Mesenchymal stem cell (in vitro differentiated cells and primary cell): ENCODE measurements around the gene LIN54.

Experiments used
- DNase-seq: peaks from one replicate; pipeline ENCODE4 v3.0.0-alpha.2; 2013
- H2AFZ ChIP-seq: one replicate; pipeline ENCODE4 v1.6.1; 2013; ENCODE audit warnings: low read depth, mild to moderate bottlenecking, control low read depth, inconsistent platforms, low read length, moderate library complexity
- H2AK5ac ChIP-seq: 2 replicates; pipeline ENCODE4 v1.6.1; 2013; ENCODE audit warnings: low read length, moderate library complexity, mild to moderate bottlenecking, inconsistent platforms; ENCODE audit not compliant: severe bottlenecking
- H2BK120ac ChIP-seq: one replicate; pipeline ENCODE4 v1.6.1; 2013; ENCODE audit warnings: low read depth, mild to moderate bottlenecking, inconsistent platforms, low read length, moderate library complexity
- H2BK12ac ChIP-seq, 2 experiments: one replicate each; pipeline ENCODE4 v1.6.1; 2013; ENCODE audit warnings: inconsistent platforms in 2 of 2, low read length in 2 of 2, mild to moderate bottlenecking in 2 of 2, moderate library complexity in 2 of 2, control low read depth in 1 of 2
- H2BK15ac ChIP-seq: one replicate; pipeline ENCODE4 v1.6.1; 2013; ENCODE audit warnings: mild to moderate bottlenecking, low read depth, inconsistent platforms; ENCODE audit not compliant: poor library complexity, severe bottlenecking
- H2BK5ac ChIP-seq: 2 replicates; pipeline ENCODE4 v1.6.1; 2013; ENCODE audit warnings: low read depth, mild to moderate bottlenecking, low read length, control low read depth, inconsistent platforms; ENCODE audit not compliant: poor library complexity, severe bottlenecking
- H3K14ac ChIP-seq, 2 experiments: one replicate each; pipeline ENCODE4 v1.6.1; 2013; ENCODE audit warnings: inconsistent platforms in 2 of 2, low read length in 2 of 2, control low read depth in 1 of 2, mild to moderate bottlenecking in 1 of 2, moderate library complexity in 1 of 2
- H3K18ac ChIP-seq, 2 experiments: one replicate each; pipeline ENCODE4 v1.6.1; 2013; ENCODE audit warnings: inconsistent platforms in 2 of 2, low read length in 2 of 2, control low read depth in 1 of 2, low read depth in 1 of 2, mild to moderate bottlenecking in 1 of 2
- H3K23ac ChIP-seq, 2 experiments: one replicate each; pipeline ENCODE4 v1.6.1; 2013; ENCODE audit warnings: inconsistent platforms in 2 of 2, low read length in 2 of 2, mild to moderate bottlenecking in 2 of 2, moderate library complexity in 2 of 2, control low read depth in 1 of 2
- H3K27ac ChIP-seq: 2 replicates; pipeline ENCODE4 v1.5.1; 2013; ENCODE audit warnings: mild to moderate bottlenecking, moderate library complexity, low read length, control low read depth, inconsistent platforms; ENCODE audit not compliant: poor library complexity, severe bottlenecking
- H3K27me3 ChIP-seq, 2 experiments: 2 replicates each; pipeline versions ENCODE4 v1.6.1 to v1.7.0; 2013; ENCODE audit warnings: low read length in 2 of 2, mild to moderate bottlenecking in 2 of 2, moderate library complexity in 2 of 2, control low read depth in 1 of 2, inconsistent platforms in 1 of 2; ENCODE audit not compliant: control insufficient read depth in 1 of 2, insufficient read depth in 1 of 2
- H3K36me3 ChIP-seq, 2 experiments: 2 replicates each; pipeline versions ENCODE4 v1.6.1 to v1.7.0; 2013; ENCODE audit warnings: low read length in 2 of 2, control low read depth in 1 of 2, inconsistent platforms in 1 of 2, low read depth in 1 of 2, mild to moderate bottlenecking in 1 of 2; ENCODE audit not compliant: insufficient read depth in 2 of 2, control insufficient read depth in 1 of 2
- H3K4ac ChIP-seq, 2 experiments: one replicate each; pipeline ENCODE4 v1.6.1; 2013; ENCODE audit warnings: inconsistent platforms in 2 of 2, low read length in 2 of 2, mild to moderate bottlenecking in 2 of 2, moderate library complexity in 2 of 2, control low read depth in 1 of 2, low read depth in 1 of 2
- H3K4me1 ChIP-seq: 2 replicates; pipeline ENCODE4 v1.6.1; 2013; ENCODE audit warnings: low read depth, low read length, control low read depth; ENCODE audit not compliant: control insufficient read depth, insufficient read depth
- H3K4me2 ChIP-seq: 2 replicates; pipeline ENCODE4 v1.6.1; 2013; ENCODE audit warnings: low read length, mild to moderate bottlenecking, inconsistent platforms; ENCODE audit not compliant: poor library complexity, severe bottlenecking
- H3K4me3 ChIP-seq, 2 experiments: 2 replicates each; pipeline versions ENCODE4 v1.5.1 to v1.7.0; 2013; ENCODE audit warnings: low read length in 2 of 2, mild to moderate bottlenecking in 2 of 2, control low read depth in 1 of 2, low read depth in 1 of 2; ENCODE audit not compliant: insufficient read depth in 1 of 2
- H3K79me1 ChIP-seq: replicated peaks from 2 replicates; pipeline ENCODE4 v1.6.1; 2013; ENCODE audit warnings: mild to moderate bottlenecking, control low read depth, low read length, inconsistent platforms; ENCODE audit not compliant: poor library complexity, severe bottlenecking
- H3K9ac ChIP-seq: 2 replicates; pipeline ENCODE4 v1.7.0; 2013; ENCODE audit warnings: mild to moderate bottlenecking, low read length, moderate library complexity
- H3K9me3 ChIP-seq: 2 replicates; pipeline ENCODE4 v1.7.0; 2013; ENCODE audit warnings: mild to moderate bottlenecking, low read length; ENCODE audit not compliant: control insufficient read depth
- H4K8ac ChIP-seq: one replicate; pipeline ENCODE4 v1.6.1; 2013; ENCODE audit warnings: inconsistent platforms, mild to moderate bottlenecking, low read length, moderate library complexity
- H4K91ac ChIP-seq: one replicate; pipeline ENCODE4 v1.6.1; 2013; ENCODE audit warnings: mild to moderate bottlenecking, low read length, inconsistent platforms
- WGBS: methylation state at CpG from one replicate; pipeline ENCODE4 v1.1.7; 2013; ENCODE audit warnings: mixed read lengths; 5-methylcytosine and 5-hydroxymethylcytosine counted together

Gene LIN54

GRCh38 chr4:82965763-82966162, 44.9 kb downstream of the LIN54 start:
- no peak overlapping the region for H2BK5ac ChIP-seq
- no peaks in the 10 kb centered on the region for H3K27me3 ChIP-seq
- H4K8ac ChIP-seq, result no peak overlapping the region
- peaks cover 6% of the 10 kb centered on the region for H3K79me1 ChIP-seq
- H2AK5ac ChIP-seq, result no peak overlapping the region
- no peak for DNase-seq
- H4K91ac ChIP-seq, result no peak overlapping the region
- H2AFZ ChIP-seq, result no peak overlapping the region
- no peak overlapping the region for H2BK120ac ChIP-seq
- H3K4ac ChIP-seq, result no peak overlapping the region
- H2BK15ac ChIP-seq, result no peak overlapping the region
- H3K4me2 ChIP-seq, result no peak overlapping the region
- no peaks in the 10 kb centered on the region for H3K9me3 ChIP-seq
- no peak overlapping the region for H3K23ac ChIP-seq
- peaks cover 0 to 52% of the 10 kb centered on the region in 2 experiments for H3K36me3 ChIP-seq
- H3K4me1 ChIP-seq, result no peaks in the 10 kb centered on the region
- H3K18ac ChIP-seq, result no peak overlapping the region
- no peak overlapping the region for H2BK12ac ChIP-seq
- no peak overlapping the region for H3K14ac ChIP-seq
- H3K9ac ChIP-seq, result no peak overlapping the region
- H3K4me3 ChIP-seq, result no peak overlapping the region
- 98% methylated on average over 2 of the region's 2 CpGs for WGBS
- H3K27ac ChIP-seq, result no peak overlapping the region

GRCh38 chr4:82957045-82957444, 53.6 kb downstream of the LIN54 start:
- 91% methylated on average over 1 of the region's 1 CpG for WGBS
- Histone ChIP-seq H2BK15ac (no peak overlapping the region), H3K23ac (no peak overlapping the region), H4K8ac (no peak overlapping the region), H3K4me2 (no peak overlapping the region), H2BK5ac (no peak overlapping the region), H3K27ac (no peak overlapping the region), H3K14ac (no peak overlapping the region), H2BK120ac (no peak overlapping the region), H3K4ac (no peak overlapping the region), H2AFZ (no peak overlapping the region), H3K4me1 (no peaks in the 10 kb centered on the region), H4K91ac (no peak overlapping the region), H3K9ac (no peak overlapping the region), H2AK5ac (no peak overlapping the region), H3K27me3 (no peaks in the 10 kb centered on the region), H3K79me1 (peaks cover 8% of the 10 kb centered on the region), H3K9me3 (no peaks in the 10 kb centered on the region), H3K4me3 (no peak overlapping the region), H3K36me3 (peaks cover 7 to 24% of the 10 kb centered on the region in 2 experiments), H3K18ac (no peak overlapping the region), H2BK12ac (no peak overlapping the region)
- DNase-seq, result no peak

DNA sequence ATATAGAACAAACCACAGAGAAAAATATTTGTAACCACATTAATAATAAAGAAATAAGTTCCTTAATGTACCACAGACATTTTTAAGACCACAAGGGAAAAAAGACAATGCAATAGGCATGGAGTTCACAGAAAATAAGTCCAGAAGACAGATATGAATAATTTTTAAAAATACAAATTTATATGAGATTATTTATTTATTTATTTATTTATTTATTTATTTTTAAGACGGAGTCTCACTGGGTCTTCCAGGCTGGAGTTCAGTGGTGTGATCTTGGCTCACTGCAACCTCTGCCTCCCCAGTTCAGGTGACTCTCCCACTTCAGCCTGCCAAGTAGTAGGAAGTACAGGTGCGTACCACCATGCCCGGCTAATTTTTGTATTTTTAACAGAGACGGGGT, 56.4 kb downstream of the LIN54 start:
- H2AFZ ChIP-seq, result no peak overlapping the region
- WGBS, result 100% methylated on average over 4 of the region's 4 CpGs
- H2BK15ac ChIP-seq, result no peak overlapping the region
- no peak overlapping the region for H2BK12ac ChIP-seq
- peaks cover 4% of the 10 kb centered on the region for H3K79me1 ChIP-seq
- H3K27me3 ChIP-seq, result no peaks in the 10 kb centered on the region
- no peak overlapping the region for H3K23ac ChIP-seq
- H3K4me1 ChIP-seq, result no peaks in the 10 kb centered on the region
- H4K8ac ChIP-seq, result no peak overlapping the region
- DNase-seq, result no peak
- peaks cover 3 to 10% of the 10 kb centered on the region in 2 experiments for H3K36me3 ChIP-seq
- H3K9ac ChIP-seq, result no peak overlapping the region
- no peaks in the 10 kb centered on the region for H3K9me3 ChIP-seq
- no peak overlapping the region for H4K91ac ChIP-seq
- no peak overlapping the region for H3K27ac ChIP-seq
- H3K18ac ChIP-seq, result no peak overlapping the region
- no peak overlapping the region for H3K4ac ChIP-seq
- H3K4me2 ChIP-seq, result no peak overlapping the region
- no peak overlapping the region for H2BK5ac ChIP-seq
- no peak overlapping the region for H3K14ac ChIP-seq
- H3K4me3 ChIP-seq, result no peak overlapping the region
- no peak overlapping the region for H2BK120ac ChIP-seq
- no peak overlapping the region for H2AK5ac ChIP-seq

GRCh38 chr4:82951196-82951595, 59.4 kb downstream of the LIN54 start:
- Histone ChIP-seq H3K4ac (no peak overlapping the region), H3K27ac (no peak overlapping the region), H3K9me3 (no peaks in the 10 kb centered on the region), H3K36me3 (peaks cover 3 to 5% of the 10 kb centered on the region in 2 experiments), H2AFZ (no peak overlapping the region), H3K23ac (no peak overlapping the region), H3K18ac (no peak overlapping the region), H3K79me1 (peaks cover 5% of the 10 kb centered on the region), H2BK120ac (no peak overlapping the region), H3K9ac (no peak overlapping the region), H3K14ac (no peak overlapping the region), H2BK12ac (no peak overlapping the region), H4K91ac (no peak overlapping the region), H3K4me1 (no peaks in the 10 kb centered on the region), H3K4me3 (no peak overlapping the region), H2AK5ac (no peak overlapping the region), H2BK5ac (no peak overlapping the region), H4K8ac (no peak overlapping the region), H3K4me2 (no peak overlapping the region), H2BK15ac (no peak overlapping the region), H3K27me3 (no peaks in the 10 kb centered on the region)
- no peak for DNase-seq
- WGBS, result 100% methylated on average over 1 of the region's 2 CpGs
